ENCODE data around the gene SMCHD1. TPM values are rescaled to one million over a fixed set of nuclear protein-coding genes. Genes with fewer than 3 reads are reported as not detected.
"Not testable (repeated sequence)": the region's sequence is repeated elsewhere in the genome, so short reads cannot be mapped to it uniquely, and the experiment has no call there.

The SMCHD1 gene
- total RNA-seq, 2 experiments from 2014 or later, result 195 to 215 TPM

DNA sequence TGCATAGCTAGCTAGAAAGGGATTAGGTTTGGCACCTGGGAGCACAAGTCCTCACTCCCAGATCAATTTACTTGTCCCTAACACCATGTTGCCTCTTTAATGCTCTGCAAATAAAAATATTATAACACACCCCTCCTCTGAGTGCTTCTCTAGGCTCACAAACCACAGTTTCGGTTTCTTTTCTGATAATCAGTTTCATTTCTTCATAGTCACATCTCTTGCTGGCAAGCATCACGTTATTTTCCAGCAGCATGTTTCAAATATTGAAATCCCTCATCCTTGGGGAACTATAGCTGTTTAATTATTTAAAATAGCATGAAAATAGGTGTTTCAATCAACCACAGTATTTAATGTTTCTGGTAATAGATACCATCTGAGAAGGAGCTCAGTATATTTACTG lies 13.9 kb upstream of the SMCHD1 start:
- ChIA-PET POLR2A (no interaction called here), CTCF (interaction anchor here (0.5 to 2.9 kb wide), 6 partner anchors 11 to 116 kb away, joined by 3 to 14 read pairs (median 3); no protein-coding TSS in a partner anchor)
- Mint-ChIP-seq H3K9me3 (peaks cover 7% of the 10 kb centered on the region), H3K27me3 (no peaks in the 10 kb centered on the region), H3K27ac (no peak overlapping the region), H3K36me3 (ENCODE audit: low read depth) (peaks cover 21% of the 10 kb centered on the region), H3K4me3 (peak overlapping the region; percentile 59), H3K4me1 (peaks cover 56% of the 10 kb centered on the region)
- peak; percentile 48 for DNase-seq

DNA sequence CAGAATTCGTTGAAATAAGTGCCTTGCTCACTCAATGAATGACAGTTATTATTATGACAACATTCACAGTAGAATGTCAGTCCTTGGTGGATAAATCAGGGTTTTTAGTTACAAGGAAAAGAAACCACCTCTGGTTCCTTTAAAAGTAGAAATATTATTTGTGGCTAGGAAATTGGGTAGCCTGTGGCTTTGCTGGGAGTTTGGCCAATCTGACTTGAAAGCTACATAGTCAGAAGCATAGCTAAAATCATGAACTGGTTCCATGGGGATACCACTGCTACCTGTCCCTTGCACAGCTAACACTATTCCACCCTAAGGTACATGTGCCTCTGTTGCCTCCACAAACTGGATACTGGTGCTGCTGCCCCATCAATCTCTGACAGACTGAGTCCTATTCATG lies 12.8 kb upstream of the SMCHD1 start:
- POLR2A ChIA-PET, result no interaction called here
- CTCF ChIA-PET, result interaction anchor here (0.8 to 2.9 kb wide), 2 partner anchors 10 to 105 kb away, joined by 3 to 14 read pairs; no protein-coding TSS in a partner anchor

DNA sequence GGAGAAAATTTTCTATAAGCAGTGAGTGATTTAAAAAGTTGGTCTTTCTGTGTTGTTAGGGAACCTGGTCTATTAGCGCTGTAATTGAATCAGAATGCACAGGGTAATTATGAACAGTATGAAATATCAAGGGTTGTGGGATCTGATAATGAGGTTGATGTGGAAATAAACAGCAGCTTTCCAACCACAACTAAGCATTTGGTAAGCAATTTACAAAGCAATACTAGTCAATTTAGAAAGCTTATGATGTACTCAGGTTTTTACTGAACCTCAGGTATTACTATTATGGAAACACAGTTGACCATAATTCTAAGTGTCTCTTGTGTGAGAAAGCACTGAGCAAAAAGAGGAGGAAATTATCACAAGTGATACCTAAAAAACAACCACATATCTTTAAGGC lies 11.0 kb upstream of the SMCHD1 start:
- peaks cover 28% of the 10 kb centered on the region for H3K4me1 Mint-ChIP-seq
- CTCF ChIA-PET, result no interaction called here

More for the DNA sequence above, 12.8 kb upstream of the SMCHD1 start:
- no peak for DNase-seq
- H3K4me1 Mint-ChIP-seq, result peaks cover 46% of the 10 kb centered on the region
- H3K27ac Mint-ChIP-seq, result no peak overlapping the region
- H3K9me3 Mint-ChIP-seq, result peaks cover 7% of the 10 kb centered on the region
- H3K4me3 Mint-ChIP-seq, result no peak overlapping the region
- H3K27me3 Mint-ChIP-seq, result no peaks in the 10 kb centered on the region
- H3K36me3 Mint-ChIP-seq (ENCODE audit: low read depth), result peaks cover 18% of the 10 kb centered on the region

DNA sequence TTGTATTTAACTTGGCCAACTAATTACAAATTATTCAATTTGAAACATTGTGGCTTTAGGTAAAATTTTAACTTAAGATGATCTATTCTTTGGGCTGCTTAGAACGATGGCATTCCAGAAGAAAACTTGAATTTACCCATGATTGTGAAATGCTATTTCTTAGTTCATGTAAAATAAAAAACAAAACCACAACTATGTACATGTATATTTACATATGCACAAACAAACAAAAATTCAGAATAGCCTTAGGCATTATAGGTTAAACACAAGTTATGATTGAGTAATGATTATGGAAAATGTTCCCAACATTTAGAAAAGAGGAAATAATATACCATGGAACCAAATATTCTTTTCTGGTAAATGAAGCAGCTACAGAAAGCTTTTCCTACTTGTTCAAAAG lies 3.5 kb upstream of the SMCHD1 start:
- H3K9me3 Mint-ChIP-seq, result no peaks in the 10 kb centered on the region
- H3K27ac Mint-ChIP-seq, result no peak overlapping the region
- H3K27me3 Mint-ChIP-seq, result no peaks in the 10 kb centered on the region
- H3K4me3 Mint-ChIP-seq, result no peak overlapping the region
- peaks cover 34% of the 10 kb centered on the region for H3K4me1 Mint-ChIP-seq
- ChIA-PET CTCF (interaction anchor here (1.4 to 3.6 kb wide), 2 partner anchors 9 to 46 kb away, joined by 4 to 14 read pairs; no protein-coding TSS in a partner anchor), POLR2A (interaction anchor here (0.6 kb wide), 1 partner anchor 115 kb away, joined by 4 read pairs; no protein-coding TSS in a partner anchor)
- no peak for DNase-seq
- peaks cover 12% of the 10 kb centered on the region for H3K36me3 Mint-ChIP-seq (ENCODE audit: low read depth)

More for the DNA sequence above, 11.0 kb upstream of the SMCHD1 start:
- H3K4me3 Mint-ChIP-seq, result no peak overlapping the region
- no peaks in the 10 kb centered on the region for H3K27me3 Mint-ChIP-seq
- no peak overlapping the region for H3K27ac Mint-ChIP-seq
- H3K9me3 Mint-ChIP-seq, result no peaks in the 10 kb centered on the region
- no peak for DNase-seq
- peaks cover 4% of the 10 kb centered on the region for H3K36me3 Mint-ChIP-seq (ENCODE audit: low read depth)
- POLR2A ChIA-PET, result interaction anchor here (0.5 kb wide), 1 partner anchor 10 kb away, joined by 7 read pairs; no protein-coding TSS in a partner anchor

DNA sequence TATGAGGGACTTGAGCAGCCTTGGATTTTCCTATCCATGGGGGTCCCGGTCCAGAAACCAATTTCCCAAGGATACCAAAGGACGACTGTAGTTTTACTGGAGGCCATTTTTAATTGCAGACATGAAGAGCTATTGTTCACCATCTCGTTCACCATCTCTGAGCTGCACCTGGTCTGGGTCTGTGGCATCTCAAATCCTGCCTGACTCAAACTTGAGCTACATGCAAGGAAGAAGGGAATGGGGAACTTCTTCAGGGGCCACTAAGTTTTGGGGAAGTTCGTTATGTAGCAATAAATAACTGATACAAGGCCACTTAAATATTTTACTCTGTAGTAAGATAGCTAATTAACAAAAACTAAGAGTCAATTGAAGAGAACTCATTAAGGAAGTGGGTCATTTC lies 2.1 kb upstream of the SMCHD1 start:
- no peaks in the 10 kb centered on the region for H3K9me3 Mint-ChIP-seq
- peaks cover 39% of the 10 kb centered on the region for H3K4me1 Mint-ChIP-seq
- POLR2A ChIA-PET, result no interaction called here
- H3K27ac Mint-ChIP-seq, result peak overlapping the region; percentile 9
- CTCF ChIA-PET, result interaction anchor here (3.6 kb wide), 1 partner anchor 11 kb away, joined by 14 read pairs; no protein-coding TSS in a partner anchor
- H3K4me3 Mint-ChIP-seq, result no peak overlapping the region
- DNase-seq, result no peak
- peaks cover 25% of the 10 kb centered on the region for H3K36me3 Mint-ChIP-seq (ENCODE audit: low read depth)
- H3K27me3 Mint-ChIP-seq, result no peaks in the 10 kb centered on the region

DNA sequence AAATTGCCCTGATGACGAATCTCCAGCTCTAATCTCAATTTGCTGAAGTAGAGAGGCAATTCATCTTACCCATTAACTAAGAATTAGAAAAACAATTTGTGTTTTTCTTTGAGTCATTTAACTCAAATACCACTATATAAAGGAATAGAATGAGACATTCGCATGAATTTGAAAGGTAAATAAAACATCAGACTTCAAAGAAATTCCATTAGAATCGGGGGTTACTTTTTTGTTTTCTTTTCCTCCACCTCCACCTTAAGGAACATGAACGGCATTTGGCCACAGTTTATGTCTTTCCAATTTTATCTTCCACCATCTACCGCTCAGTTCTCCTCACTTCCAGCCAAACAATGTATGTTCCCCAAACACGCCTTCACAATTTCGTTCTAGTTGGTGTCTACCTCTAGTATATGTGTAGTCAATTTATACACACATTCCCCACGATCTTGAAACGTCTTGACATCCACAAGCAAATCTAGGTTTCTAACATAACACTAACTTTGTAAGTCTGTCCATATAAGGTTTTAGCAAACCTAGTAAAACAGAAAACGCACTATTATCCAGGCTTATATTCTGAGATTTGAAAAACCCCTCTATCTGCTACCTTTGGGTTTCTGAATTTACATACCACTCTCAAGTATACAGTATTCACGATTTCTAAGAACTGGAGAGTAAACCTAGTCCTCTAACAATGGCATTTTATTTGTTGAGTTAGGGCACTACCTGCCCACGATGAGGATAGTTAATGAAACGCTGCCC lies 1.2 kb upstream of the SMCHD1 start:
- peak overlapping the region; percentile 85 for H3K4me3 Mint-ChIP-seq
- H3K36me3 Mint-ChIP-seq (ENCODE audit: low read depth), result peaks cover 30% of the 10 kb centered on the region
- peaks cover 43% of the 10 kb centered on the region for H3K4me1 Mint-ChIP-seq
- no peaks in the 10 kb centered on the region for H3K9me3 Mint-ChIP-seq
- ChIA-PET CTCF (interaction anchor here (3.6 kb wide), 1 partner anchor 12 kb away, joined by 14 read pairs; no protein-coding TSS in a partner anchor), POLR2A (interaction anchor here (0.6 to 1.0 kb wide), 3 partner anchors 10 to 30 kb away, joined by 5 to 7 read pairs (median 6); no protein-coding TSS in a partner anchor)
- no peaks in the 10 kb centered on the region for H3K27me3 Mint-ChIP-seq
- DNase-seq, result no peak
- peak overlapping the region; percentile 97 for H3K27ac Mint-ChIP-seq

GRCh38 chr18:2654928-2655177 lies 673 bp upstream of the SMCHD1 start:
- no peaks in the 10 kb centered on the region for H3K9me3 Mint-ChIP-seq
- peaks cover 34% of the 10 kb centered on the region for H3K36me3 Mint-ChIP-seq (ENCODE audit: low read depth)
- no peaks in the 10 kb centered on the region for H3K27me3 Mint-ChIP-seq
- H3K27ac Mint-ChIP-seq, result peak overlapping the region; percentile 97
- DNase-seq, result peak; percentile 75
- peak overlapping the region; percentile 85 for H3K4me3 Mint-ChIP-seq
- H3K4me1 Mint-ChIP-seq, result peaks cover 47% of the 10 kb centered on the region
- CTCF ChIA-PET, result no interaction called here
- POLR2A ChIA-PET, result interaction anchor here (1.0 kb wide), 1 partner anchor 31 kb away, joined by 5 read pairs; no protein-coding TSS in a partner anchor

- CTCF ChIA-PET, result interaction anchor here (0.6 to 1.7 kb wide), 7 partner anchors 16 to 97 kb away, joined by 3 to 5 read pairs (median 3); no protein-coding TSS in a partner anchor
Observed at GRCh38 chr18:2655954-2656236, 369 bp downstream of the SMCHD1 start.

DNA sequence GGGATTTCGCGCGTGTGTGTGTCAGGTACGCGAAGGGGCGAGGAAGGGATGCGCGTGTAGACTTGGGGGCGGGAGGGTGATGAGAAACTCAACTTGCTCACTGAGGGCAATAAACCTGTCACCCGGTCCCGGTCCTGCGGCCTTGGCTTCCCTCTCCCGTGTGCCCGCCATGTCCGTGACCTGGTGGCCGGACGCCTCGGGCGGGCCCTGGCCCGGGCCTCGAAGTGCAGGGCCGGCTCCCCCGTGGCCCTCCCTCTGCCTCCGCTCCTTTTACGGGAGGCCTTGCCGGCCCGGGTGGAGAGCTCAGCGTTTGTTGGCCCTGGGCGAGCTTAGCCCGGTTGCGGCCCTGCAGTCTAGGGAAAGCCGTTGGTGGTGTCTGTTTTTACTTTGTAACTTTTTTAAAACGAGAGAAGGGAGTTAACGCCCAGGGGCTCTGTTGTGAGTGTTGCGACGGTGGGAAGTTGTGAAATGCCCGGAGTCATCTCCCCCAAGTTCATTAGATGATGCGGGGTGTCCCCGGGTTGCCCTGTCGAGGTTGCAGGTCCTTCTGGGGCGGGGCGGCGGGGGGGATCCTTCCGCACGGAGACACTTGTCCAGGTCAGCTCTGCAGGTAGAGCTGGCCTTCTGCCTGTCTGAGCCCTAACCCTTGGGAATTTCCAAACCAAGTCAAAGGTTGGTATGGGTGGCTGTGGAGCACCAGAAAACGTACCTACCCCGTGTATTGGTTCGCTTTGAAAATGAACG lies 883 bp downstream of the SMCHD1 start:
- Mint-ChIP-seq H3K4me3 (peak overlapping the region; percentile 85), H3K36me3 (ENCODE audit: low read depth) (peaks cover 46% of the 10 kb centered on the region), H3K27me3 (no peaks in the 10 kb centered on the region), H3K27ac (peak overlapping the region; percentile 97), H3K9me3 (no peaks in the 10 kb centered on the region), H3K4me1 (peaks cover 44% of the 10 kb centered on the region)
- POLR2A ChIA-PET, result interaction anchor here (0.8 to 1.1 kb wide), 3 partner anchors 10 to 85 kb away, joined by 3 to 4 read pairs (median 4); no protein-coding TSS in a partner anchor
- CTCF ChIA-PET, result interaction anchor here (0.5 to 1.7 kb wide), 10 partner anchors 18 to 109 kb away, joined by 3 to 5 read pairs (median 3); no protein-coding TSS in a partner anchor
- peak; percentile 47 for DNase-seq

More at GRCh38 chr18:2655954-2656236, 369 bp downstream of the SMCHD1 start:
- no peak for DNase-seq
- Mint-ChIP-seq H3K4me3 (peak overlapping the region; percentile 85), H3K4me1 (peaks cover 46% of the 10 kb centered on the region), H3K9me3 (no peaks in the 10 kb centered on the region), H3K36me3 (ENCODE audit: low read depth) (peaks cover 42% of the 10 kb centered on the region), H3K27me3 (no peaks in the 10 kb centered on the region), H3K27ac (peak overlapping the region; percentile 97)
- POLR2A ChIA-PET, result interaction anchor here (0.8 to 1.1 kb wide), 2 partner anchors 9 to 84 kb away, joined by 3 to 4 read pairs; no protein-coding TSS in a partner anchor

DNA sequence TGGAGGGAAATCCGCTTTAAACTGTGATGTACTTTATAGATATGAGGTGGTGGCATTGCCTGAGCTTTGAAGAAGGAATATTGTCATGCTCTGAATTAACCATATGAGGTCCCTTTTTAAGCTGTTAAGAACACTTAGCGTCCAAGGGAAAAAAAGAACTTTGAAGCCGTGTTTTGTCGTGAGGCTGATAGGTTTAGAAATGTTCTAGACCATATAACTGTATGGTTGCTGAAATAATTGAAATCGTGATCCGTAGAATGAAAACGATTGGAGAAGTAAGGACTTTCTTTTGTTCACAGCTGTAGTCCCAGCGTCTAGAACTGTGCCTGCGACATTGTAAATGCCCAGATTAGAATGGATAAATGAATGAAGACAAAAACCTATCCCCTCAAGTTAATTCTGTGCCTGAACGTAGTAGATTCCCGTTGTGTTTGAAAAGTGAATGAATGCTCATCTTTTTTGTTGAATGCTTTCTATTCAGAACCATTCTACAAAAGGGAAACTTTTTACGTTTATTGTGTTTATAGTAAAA lies 1.5 kb downstream of the SMCHD1 start:
- Mint-ChIP-seq H3K9me3 (peaks cover 2% of the 10 kb centered on the region), H3K4me1 (peaks cover 44% of the 10 kb centered on the region), H3K36me3 (ENCODE audit: low read depth) (peaks cover 48% of the 10 kb centered on the region), H3K27ac (peak overlapping the region; percentile 97), H3K4me3 (peak overlapping the region; percentile 85), H3K27me3 (no peaks in the 10 kb centered on the region)
- ChIA-PET POLR2A (interaction anchor here (1.1 kb wide), 1 partner anchor 20 kb away, joined by 4 read pairs; no protein-coding TSS in a partner anchor), CTCF (interaction anchor here (0.5 to 1.7 kb wide), 10 partner anchors 17 to 555 kb away, joined by 3 to 5 read pairs (median 4); no protein-coding TSS in a partner anchor)
- no peak for DNase-seq

- POLR2A ChIA-PET, result interaction anchor here (0.7 kb wide), 1 partner anchor 17 kb away, joined by 3 read pairs; no protein-coding TSS in a partner anchor
- peaks cover 54% of the 10 kb centered on the region for H3K36me3 Mint-ChIP-seq (ENCODE audit: low read depth)
- no peaks in the 10 kb centered on the region for H3K27me3 Mint-ChIP-seq
Observed at GRCh38 chr18:2657788-2658458, 2.4 kb downstream of the SMCHD1 start.

DNA sequence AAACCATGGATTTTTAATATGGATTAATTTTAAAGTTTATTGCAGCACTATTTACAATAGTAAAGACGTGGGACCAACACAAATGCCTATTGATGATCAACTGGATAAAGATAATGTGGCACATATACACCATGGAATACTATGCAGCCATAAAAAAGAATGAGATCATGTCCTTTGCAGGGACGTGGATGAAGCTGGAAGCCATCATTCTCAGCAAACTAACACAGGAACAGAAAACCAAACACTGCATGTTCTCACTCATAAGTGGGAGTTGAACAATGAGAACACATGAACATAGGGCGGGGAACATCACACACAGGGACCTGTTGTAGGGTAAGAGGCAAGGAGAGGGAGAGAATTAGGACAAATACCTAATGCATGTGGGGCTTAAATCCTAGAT lies 5.3 kb downstream of the SMCHD1 start:
- Mint-ChIP-seq H3K27ac (peak overlapping the region; percentile 55), H3K36me3 (ENCODE audit: low read depth) (peaks cover 70% of the 10 kb centered on the region), H3K4me1 (peaks cover 51% of the 10 kb centered on the region)
- H3K9me3 Mint-ChIP-seq, POLR2A ChIA-PET, H3K27me3 Mint-ChIP-seq, H3K4me3 Mint-ChIP-seq, DNase-seq: not testable (repeated sequence)
- CTCF ChIA-PET, result interaction anchor here (0.9 kb wide), 1 partner anchor 586 kb away, joined by 4 read pairs; no protein-coding TSS in a partner anchor

More at GRCh38 chr18:2657788-2658458, 2.4 kb downstream of the SMCHD1 start:
- Mint-ChIP-seq H3K4me3 (peak overlapping the region; percentile 85), H3K27ac (peak overlapping the region; percentile 81), H3K9me3 (peaks cover 4% of the 10 kb centered on the region), H3K4me1 (peaks cover 45% of the 10 kb centered on the region)
- no peak for DNase-seq
- CTCF ChIA-PET, result interaction anchor here (1.0 to 1.6 kb wide), 4 partner anchors 37 to 554 kb away, joined by 3 to 5 read pairs (median 4); no protein-coding TSS in a partner anchor
